IPS DF 6.9 (cell line): Measurements from ENCODE around the gene CD22.
"Not testable (repeated sequence)": the region's sequence is repeated elsewhere in the genome, so short reads cannot be mapped to it uniquely, and the experiment has no call there.

Experiments used
- DNase-seq: peaks from one replicate; pipeline ENCODE4 v3.0.0-alpha.2; 2013; ENCODE audit warnings: low read depth, low spot score
- H3K27ac ChIP-seq: one replicate; pipeline ENCODE4 v1.5.1; 2013; ENCODE audit warnings: low read length, control low read depth
- H3K27me3 ChIP-seq: 2 replicates; pipeline ENCODE4 v1.6.1; 2013; ENCODE audit warnings: mild to moderate bottlenecking, low read length; ENCODE audit not compliant: control insufficient read depth, insufficient read depth
- H3K36me3 ChIP-seq: 2 replicates; pipeline ENCODE4 v1.6.1; 2013; ENCODE audit warnings: low read length; ENCODE audit not compliant: control insufficient read depth, insufficient read depth
- H3K4me1 ChIP-seq: 2 replicates; pipeline ENCODE4 v1.6.1; 2013; ENCODE audit warnings: low read length; ENCODE audit not compliant: control insufficient read depth, insufficient read depth
- H3K4me3 ChIP-seq: 2 replicates; pipeline ENCODE4 v1.5.1; 2013; ENCODE audit warnings: mild to moderate bottlenecking, low read length
- H3K9me3 ChIP-seq: 2 replicates; pipeline ENCODE4 v1.6.1; 2013; ENCODE audit warnings: low read length, inconsistent platforms; ENCODE audit not compliant: control insufficient read depth, insufficient read depth
- WGBS: extraction: QIAGEN DNeasy Blood & Tissue Kit; methylation state at CpG from one replicate; pipeline ENCODE4 v1.1.7; 2013; ENCODE audit warnings: mixed read lengths, missing lambda C conversion rate; ENCODE audit not compliant: insufficient read length, insufficient coverage; 5-methylcytosine and 5-hydroxymethylcytosine counted together

CD22 gene

DNA sequence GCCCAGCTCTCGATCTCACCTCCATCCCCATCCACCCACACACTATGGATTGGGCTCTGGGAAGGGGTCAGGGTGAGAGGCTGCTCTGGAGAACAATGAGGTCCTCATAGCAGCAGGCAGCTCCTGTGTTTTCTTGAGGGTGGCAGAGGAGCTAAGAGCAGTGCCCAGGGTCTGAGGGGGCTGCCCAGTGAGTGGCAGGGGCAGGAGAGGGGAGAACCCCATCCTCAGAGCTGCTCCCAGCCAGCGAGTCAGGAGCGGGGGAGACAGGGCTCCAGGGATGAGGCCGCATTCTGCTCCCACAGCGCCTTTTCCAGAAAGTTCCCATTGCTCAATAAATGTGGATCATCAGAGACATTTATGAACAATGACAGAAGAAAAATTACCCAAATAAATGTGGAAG, 31.1 kb downstream of the CD22 start:
- WGBS = no CpG with 5 or more reads among the region's 5 CpGs
- H3K36me3 ChIP-seq, H3K9me3 ChIP-seq, DNase-seq, H3K4me3 ChIP-seq, H3K27ac ChIP-seq, H3K4me1 ChIP-seq, H3K27me3 ChIP-seq: not testable (repeated sequence)

DNA sequence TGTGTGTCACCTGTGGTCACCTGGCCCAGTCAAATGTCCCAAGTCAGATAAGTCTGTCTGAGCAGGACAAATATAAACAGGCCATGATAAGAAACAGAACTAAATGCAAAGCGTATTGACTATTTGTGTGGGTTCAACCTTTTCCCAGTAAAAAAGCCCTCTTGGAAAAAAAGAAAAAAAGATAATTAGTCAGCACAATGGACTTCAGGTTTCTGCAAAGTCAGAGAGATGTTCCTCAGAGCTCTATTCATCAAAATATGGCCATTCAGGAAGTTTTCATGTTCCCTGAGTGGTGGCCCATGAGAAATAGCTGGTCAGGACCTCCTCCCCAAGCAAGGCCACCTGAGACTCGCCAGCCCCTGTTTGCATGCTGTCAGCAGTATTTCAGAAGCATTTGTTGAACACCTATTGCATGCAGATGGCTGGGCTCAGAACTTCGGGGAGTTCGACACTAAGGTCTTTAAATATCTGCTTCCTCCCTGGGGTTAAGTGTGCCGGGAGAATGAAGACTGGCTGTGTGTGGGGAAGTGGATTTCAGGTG, 32.0 kb downstream of the CD22 start:
- Histone ChIP-seq H3K4me1 (no peaks in the 10 kb centered on the region), H3K9me3 (no peaks in the 10 kb centered on the region), H3K27me3 (no peaks in the 10 kb centered on the region), H3K36me3 (no peaks in the 10 kb centered on the region), H3K4me3 (no peak overlapping the region), H3K27ac (no peak overlapping the region)
- no CpG with 5 or more reads among the region's 5 CpGs for WGBS
- no peak for DNase-seq

DNA sequence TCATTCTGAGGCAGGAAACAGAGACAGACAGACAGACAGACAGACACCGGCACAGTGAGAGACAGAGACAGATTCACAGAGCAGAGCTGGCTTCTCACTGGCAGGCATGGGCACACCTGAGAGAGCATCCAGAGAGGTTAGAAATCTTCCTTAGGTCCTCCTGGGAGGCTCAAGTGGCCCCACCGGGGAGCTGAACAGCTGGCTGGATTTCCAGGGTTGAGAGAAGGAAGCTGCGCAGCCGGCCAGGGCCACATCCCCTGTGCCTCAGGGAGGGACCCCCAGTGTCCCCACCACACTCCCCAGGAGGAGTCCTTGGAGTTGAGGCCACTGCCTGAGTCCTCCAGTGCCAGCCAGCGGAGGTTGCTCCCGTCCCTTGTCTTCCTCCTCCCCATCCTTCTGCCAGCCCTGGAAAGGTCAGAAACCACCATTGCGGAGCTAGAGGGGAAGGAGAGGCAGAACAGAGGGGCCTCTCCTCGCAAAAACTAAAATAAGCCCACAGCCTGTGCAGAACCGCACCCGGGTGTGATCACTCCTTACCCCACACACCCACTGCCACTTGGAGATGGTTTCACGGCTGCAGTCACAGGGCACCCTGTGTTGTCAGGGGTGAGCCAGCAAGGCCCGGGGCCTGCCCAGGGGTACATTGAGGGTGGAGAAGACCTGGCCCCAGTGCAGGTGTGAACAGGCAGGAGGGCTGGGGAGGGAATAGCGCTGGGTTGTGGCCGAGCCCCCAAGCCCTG, 33.4 kb downstream of the CD22 start:
- Histone ChIP-seq H3K9me3 (no peaks in the 10 kb centered on the region), H3K36me3 (no peaks in the 10 kb centered on the region), H3K27me3 (no peaks in the 10 kb centered on the region), H3K4me3 (no peak overlapping the region), H3K4me1 (no peaks in the 10 kb centered on the region), H3K27ac (no peak overlapping the region)
- DNase-seq = no peak
- WGBS = no CpG with 5 or more reads among the region's 14 CpGs

- WGBS = no CpG with 5 or more reads among the region's 11 CpGs
- Histone ChIP-seq H3K4me3 (no peak overlapping the region), H3K27ac (no peak overlapping the region), H3K4me1 (no peaks in the 10 kb centered on the region), H3K36me3 (no peaks in the 10 kb centered on the region), H3K9me3 (no peaks in the 10 kb centered on the region), H3K27me3 (no peaks in the 10 kb centered on the region)
- no peak for DNase-seq
These were observed 34.1 kb downstream of the CD22 start for GRCh38 chr19:35363001-35363590.

GRCh38 chr19:35363711-35364425, 34.9 kb downstream of the CD22 start:
- Histone ChIP-seq H3K27me3 (no peaks in the 10 kb centered on the region), H3K4me3 (no peak overlapping the region), H3K36me3 (no peaks in the 10 kb centered on the region), H3K27ac (no peak overlapping the region), H3K4me1 (no peaks in the 10 kb centered on the region), H3K9me3 (no peaks in the 10 kb centered on the region)
- no CpG with 5 or more reads among the region's 19 CpGs for WGBS
- no peak for DNase-seq

DNA sequence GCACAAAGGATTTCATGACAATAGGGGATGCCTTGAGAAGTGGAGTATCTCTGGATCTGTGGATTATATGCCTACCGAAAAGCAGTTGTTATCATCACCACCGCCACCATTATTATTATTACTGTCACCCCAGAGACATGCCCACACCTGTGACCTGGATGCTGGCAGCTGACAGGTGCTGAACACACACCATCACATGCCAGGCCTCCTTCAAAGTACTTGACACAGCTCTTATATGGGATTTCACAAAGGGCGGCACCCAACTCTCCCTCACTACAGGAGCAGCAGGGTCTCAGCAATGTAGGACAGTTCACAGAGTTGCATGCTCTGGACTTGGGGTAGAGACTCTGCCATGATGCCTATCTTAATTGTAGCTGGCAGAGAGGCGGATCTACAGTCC, 36.3 kb downstream of the CD22 start:
- Histone ChIP-seq H3K9me3 (no peaks in the 10 kb centered on the region), H3K4me3 (no peak overlapping the region), H3K27ac (no peak overlapping the region), H3K4me1 (no peaks in the 10 kb centered on the region), H3K27me3 (no peaks in the 10 kb centered on the region), H3K36me3 (no peaks in the 10 kb centered on the region)
- no CpG with 5 or more reads among the region's 4 CpGs for WGBS
- DNase-seq = no peak

- no peaks in the 10 kb centered on the region for H3K9me3 ChIP-seq
- no peak overlapping the region for H3K4me3 ChIP-seq
- H3K27ac ChIP-seq = no peak overlapping the region
- DNase-seq = no peak
- no CpG with 5 or more reads among the region's 1 CpG for WGBS
- H3K27me3 ChIP-seq = no peaks in the 10 kb centered on the region
- no peaks in the 10 kb centered on the region for H3K36me3 ChIP-seq
- no peaks in the 10 kb centered on the region for H3K4me1 ChIP-seq
These were observed 39.4 kb downstream of the CD22 start for GRCh38 chr19:35368378-35368777.

GRCh38 chr19:35369522-35369921, 40.5 kb downstream of the CD22 start:
- Histone ChIP-seq H3K9me3 (no peaks in the 10 kb centered on the region), H3K27ac (no peak overlapping the region), H3K4me3 (no peak overlapping the region), H3K4me1 (no peaks in the 10 kb centered on the region), H3K27me3 (no peaks in the 10 kb centered on the region), H3K36me3 (no peaks in the 10 kb centered on the region)
- no peak for DNase-seq

GRCh38 chr19:35370722-35371121, 41.7 kb downstream of the CD22 start, which contains the start of gene GPR42:
Gene GPR42 (plus strand): TSS chr19:35371068. CDS start chr19:35371360, 292 bp downstream.
- no CpG with 5 or more reads among the region's 8 CpGs for WGBS
- Histone ChIP-seq H3K36me3 (no peaks in the 10 kb centered on the region), H3K4me3 (no peak within 1 kb of the TSS), H3K27me3 (no peaks in the 10 kb centered on the region), H3K9me3 (no peaks in the 10 kb centered on the region), H3K27ac (no peak within 1 kb of the TSS), H3K4me1 (no peaks in the 10 kb centered on the region; the same call in 1 of the 2 replicates)
- DNase-seq = no peak

GRCh38 chr19:35373492-35373891, 44.5 kb downstream of the CD22 start:
- no CpG with 5 or more reads among the region's 7 CpGs for WGBS
- Histone ChIP-seq H3K4me1 (no peaks in the 10 kb centered on the region; the same call in 1 of the 2 replicates), H3K9me3 (no peaks in the 10 kb centered on the region), H3K36me3 (no peaks in the 10 kb centered on the region), H3K4me3 (no peak overlapping the region), H3K27me3 (no peaks in the 10 kb centered on the region), H3K27ac (no peak overlapping the region)
- no peak for DNase-seq
